BE2C (cell line): Measurements from ENCODE around the gene LRIT2.

Experiments
- DNase-seq: peaks from one replicate; pipeline ENCODE4 v3.0.0-alpha.2; 2020
- H3K27me3 ChIP-seq: fragments of 250-450 bp; sonication (Bioruptor Pico); 2 replicates; pipeline ENCODE4 v1.5.1; 2020; ENCODE audit warnings: mild to moderate bottlenecking
- H3K36me3 ChIP-seq: fragments of 250-450 bp; sonication (Bioruptor Pico); 2 replicates; pipeline ENCODE4 v1.5.1; 2020; ENCODE audit warnings: mild to moderate bottlenecking
- H3K4me1 ChIP-seq: fragments of 250-450 bp; sonication (Bioruptor Pico); 2 replicates; pipeline ENCODE4 v1.5.1; 2020
- H3K4me3 ChIP-seq: 2 replicates; pipeline ENCODE4 v1.5.1; 2011; ENCODE audit warnings: low read depth, low read length
- H3K9me3 ChIP-seq: fragments of 250-450 bp; sonication (Bioruptor Pico); 2 replicates; pipeline ENCODE4 v1.5.1; 2020
- TF ChIP-seq, protein P1 (sequence below): IDR thresholded peaks from 2 replicates; pipeline ENCODE4 v1.5.1; 2012; ENCODE audit warnings: mild to moderate bottlenecking, low read depth, low read length

Gene LRIT2

DNA sequence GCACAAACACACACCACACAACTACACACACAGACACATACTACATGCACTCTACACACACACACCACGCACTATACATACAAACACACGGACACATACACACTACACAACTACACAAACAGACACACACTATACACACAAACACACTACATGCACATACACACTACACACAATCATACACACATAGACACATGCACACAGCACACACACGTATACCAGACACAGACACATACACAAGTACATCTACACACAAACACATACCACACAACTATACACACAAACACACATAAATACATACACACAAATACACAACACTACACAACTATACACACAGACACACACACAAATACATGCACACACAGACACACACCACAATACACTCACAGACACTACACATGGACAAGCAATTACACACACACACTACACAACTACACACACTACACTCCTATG lies 47.2 kb downstream of the LRIT2 start:
- DNase-seq, result no peak
- no peaks in the 10 kb centered on the region for H3K9me3 ChIP-seq
- H3K27me3 ChIP-seq, result no peaks in the 10 kb centered on the region
- no peaks in the 10 kb centered on the region for H3K4me1 ChIP-seq
- TF ChIP-seq, protein P1, sequence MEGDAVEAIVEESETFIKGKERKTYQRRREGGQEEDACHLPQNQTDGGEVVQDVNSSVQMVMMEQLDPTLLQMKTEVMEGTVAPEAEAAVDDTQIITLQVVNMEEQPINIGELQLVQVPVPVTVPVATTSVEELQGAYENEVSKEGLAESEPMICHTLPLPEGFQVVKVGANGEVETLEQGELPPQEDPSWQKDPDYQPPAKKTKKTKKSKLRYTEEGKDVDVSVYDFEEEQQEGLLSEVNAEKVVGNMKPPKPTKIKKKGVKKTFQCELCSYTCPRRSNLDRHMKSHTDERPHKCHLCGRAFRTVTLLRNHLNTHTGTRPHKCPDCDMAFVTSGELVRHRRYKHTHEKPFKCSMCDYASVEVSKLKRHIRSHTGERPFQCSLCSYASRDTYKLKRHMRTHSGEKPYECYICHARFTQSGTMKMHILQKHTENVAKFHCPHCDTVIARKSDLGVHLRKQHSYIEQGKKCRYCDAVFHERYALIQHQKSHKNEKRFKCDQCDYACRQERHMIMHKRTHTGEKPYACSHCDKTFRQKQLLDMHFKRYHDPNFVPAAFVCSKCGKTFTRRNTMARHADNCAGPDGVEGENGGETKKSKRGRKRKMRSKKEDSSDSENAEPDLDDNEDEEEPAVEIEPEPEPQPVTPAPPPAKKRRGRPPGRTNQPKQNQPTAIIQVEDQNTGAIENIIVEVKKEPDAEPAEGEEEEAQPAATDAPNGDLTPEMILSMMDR, result no peak
- no peak overlapping the region for H3K4me3 ChIP-seq
- H3K36me3 ChIP-seq, result no peaks in the 10 kb centered on the region

DNA sequence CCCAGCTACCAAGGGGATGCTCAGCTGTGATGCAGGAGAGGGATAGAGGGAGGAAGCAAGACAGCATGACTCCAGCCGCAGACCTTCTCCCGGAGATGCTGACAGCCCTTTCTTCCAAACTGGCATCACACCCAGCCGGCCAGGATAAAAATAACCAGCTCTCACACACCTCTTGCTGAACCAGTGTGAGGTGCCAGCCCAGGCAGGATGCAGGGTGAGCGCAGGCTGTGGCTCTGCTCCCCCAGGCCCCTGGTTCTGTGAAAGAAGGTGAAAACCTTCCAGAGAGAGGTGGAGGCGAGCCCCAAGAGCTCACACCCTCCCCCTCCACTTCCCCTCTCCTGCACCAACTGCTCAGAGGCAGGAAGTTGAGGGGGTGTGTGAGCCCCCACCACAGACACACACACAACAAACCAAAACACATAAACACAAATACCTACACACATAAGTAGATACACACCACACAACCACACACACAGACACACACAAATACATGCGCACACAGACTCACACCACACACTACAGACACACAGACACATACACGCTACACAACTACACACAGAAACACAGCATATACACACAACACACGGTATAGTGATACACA lies 47.7 kb downstream of the LRIT2 start:
- H3K36me3 ChIP-seq, result no peaks in the 10 kb centered on the region
- no peaks in the 10 kb centered on the region for H3K4me1 ChIP-seq
- H3K4me3 ChIP-seq, result no peak overlapping the region
- H3K9me3 ChIP-seq, result no peaks in the 10 kb centered on the region
- no peak for DNase-seq
- TF ChIP-seq, protein P1, result no peak
- H3K27me3 ChIP-seq, result no peaks in the 10 kb centered on the region

DNA sequence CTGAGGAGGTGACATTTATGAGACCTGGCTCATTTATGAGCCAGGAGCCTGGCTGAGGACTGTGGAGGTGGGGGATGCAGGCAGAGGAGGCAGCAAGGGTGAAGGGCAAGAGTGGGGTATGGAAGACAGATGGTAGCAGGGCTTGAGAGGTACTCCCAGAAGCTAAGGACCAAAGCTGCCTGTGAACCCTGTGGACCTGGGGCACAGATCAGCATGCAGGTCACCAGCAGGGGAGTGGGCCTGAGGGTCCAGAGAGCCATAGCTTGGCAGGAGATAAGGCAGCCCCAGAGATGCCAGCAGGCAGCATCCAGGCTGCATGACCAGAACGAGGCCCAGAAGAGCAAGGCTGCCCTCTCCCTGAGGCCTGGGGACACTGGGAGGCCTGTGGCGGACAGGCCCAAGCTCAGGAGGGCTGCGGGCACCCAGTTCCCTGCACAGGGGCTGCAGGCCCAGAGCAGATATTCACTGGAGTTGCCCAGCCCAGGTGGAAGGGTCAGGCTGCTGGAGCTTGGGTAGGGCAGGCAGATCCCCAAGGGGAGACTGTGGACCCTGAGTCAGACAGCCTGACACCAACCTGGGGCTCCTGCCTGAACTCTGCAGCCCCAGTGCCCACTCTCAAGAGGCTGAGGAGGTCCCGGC lies 48.4 kb downstream of the LRIT2 start:
- no peak for DNase-seq
- Histone ChIP-seq H3K27me3 (no peaks in the 10 kb centered on the region), H3K36me3 (no peaks in the 10 kb centered on the region), H3K4me1 (no peaks in the 10 kb centered on the region), H3K9me3 (no peaks in the 10 kb centered on the region), H3K4me3 (no peak overlapping the region)
- TF ChIP-seq, protein P1, result no peak

DNA sequence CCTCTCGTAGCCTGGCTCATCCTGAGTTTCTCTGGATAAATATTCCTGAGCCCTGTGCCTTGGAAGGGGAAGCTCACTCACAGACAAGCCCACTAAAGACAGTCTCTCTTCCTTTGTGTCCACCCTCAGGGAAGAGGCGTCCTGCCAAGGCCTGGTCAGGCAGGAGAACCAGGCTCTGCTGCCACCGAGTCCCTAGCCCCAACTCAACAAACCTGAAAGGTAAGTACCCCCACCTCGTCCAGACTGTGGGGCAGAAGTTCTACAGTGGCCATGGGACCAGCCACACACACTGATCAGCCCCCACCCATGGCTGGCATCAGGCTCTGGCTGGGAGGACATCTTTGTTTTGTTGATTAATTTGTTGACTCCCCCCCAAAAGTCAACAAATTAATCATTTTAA lies 49.0 kb downstream of the LRIT2 start:
- TF ChIP-seq, protein P1, result no peak
- H3K4me3 ChIP-seq, result no peak overlapping the region
- no peaks in the 10 kb centered on the region for H3K9me3 ChIP-seq
- no peaks in the 10 kb centered on the region for H3K27me3 ChIP-seq
- no peaks in the 10 kb centered on the region for H3K4me1 ChIP-seq
- no peak for DNase-seq
- no peaks in the 10 kb centered on the region for H3K36me3 ChIP-seq

GRCh38 chr10:84175436-84175835 lies 49.9 kb downstream of the LRIT2 start:
- Histone ChIP-seq H3K9me3 (no peaks in the 10 kb centered on the region), H3K4me1 (no peaks in the 10 kb centered on the region)
- TF ChIP-seq, protein P1, result no peak

GRCh38 chr10:84173501-84173929 lies 51.8 kb downstream of the LRIT2 start, which contains the start of gene GPR15LG:
TSS of gene GPR15LG (plus strand) at chr10:84173801. CDS start at chr10:84173852, 51 bp downstream.
- Histone ChIP-seq H3K36me3 (no peaks in the 10 kb centered on the region), H3K4me1 (no peaks in the 10 kb centered on the region), H3K27me3 (no peaks in the 10 kb centered on the region), H3K9me3 (no peaks in the 10 kb centered on the region), H3K4me3 (no peak within 1 kb of the TSS)
- TF ChIP-seq, protein P1, result no peak
- no peak for DNase-seq

More at GRCh38 chr10:84175436-84175835, 49.9 kb downstream of the LRIT2 start:
- Histone ChIP-seq H3K4me3 (no peak overlapping the region), H3K36me3 (no peaks in the 10 kb centered on the region), H3K27me3 (no peaks in the 10 kb centered on the region)
- no peak for DNase-seq
